ENCODE results near the gene CPNE7.

CPNE7 gene

DNA sequence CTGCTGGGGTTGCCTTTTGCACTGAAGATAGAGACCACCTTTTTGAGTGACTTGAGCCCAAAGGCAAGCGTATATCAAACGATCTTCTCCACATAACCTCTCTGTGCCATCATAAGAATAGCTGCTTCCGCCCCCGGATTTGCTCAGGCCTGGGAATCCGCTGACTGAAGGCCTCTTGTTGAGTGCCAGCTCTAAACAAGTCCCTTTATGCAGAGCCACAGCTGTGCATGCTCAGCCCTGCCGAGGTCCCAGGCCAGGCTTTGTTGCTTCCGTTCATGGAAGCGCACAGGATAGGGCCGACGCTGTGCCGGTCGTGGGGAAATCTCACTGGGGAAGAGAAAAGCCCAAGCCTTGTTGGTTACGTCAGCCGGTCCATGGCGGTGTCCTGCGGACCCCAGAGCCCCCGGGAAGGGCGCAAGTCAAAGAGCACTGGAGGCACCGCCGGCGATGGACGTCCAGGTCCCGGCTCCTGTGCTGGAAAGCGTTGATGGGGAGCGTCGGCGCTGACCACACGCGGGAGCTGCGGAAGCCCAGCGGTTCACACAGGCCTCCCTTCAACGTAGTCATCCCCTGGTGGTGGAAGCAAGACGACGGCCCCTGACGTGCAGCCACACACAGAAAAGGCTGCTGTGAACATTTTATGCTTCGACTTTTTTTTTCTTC, 38.5 kb upstream of the CPNE7 start:
- no peak for DNase-seq (ENCODE audit: low read depth)
- H3K4me3 ChIP-seq (ENCODE audit: low read depth, low read length): no peak overlapping the region
- TF ChIP-seq CTCF (IDR thresholded peaks at IDR 0.05; ENCODE audit: control insufficient read depth, extremely low read depth, insufficient read depth): no peak

GRCh38 chr16:89537549-89537925, 38.0 kb upstream of the CPNE7 start:
- no peak overlapping the region for H3K4me3 ChIP-seq (ENCODE audit: low read depth, low read length)
- TF ChIP-seq CTCF (IDR thresholded peaks at IDR 0.05; ENCODE audit: control insufficient read depth, extremely low read depth, insufficient read depth): no peak
- DNase-seq (ENCODE audit: low read depth): no peak

DNA sequence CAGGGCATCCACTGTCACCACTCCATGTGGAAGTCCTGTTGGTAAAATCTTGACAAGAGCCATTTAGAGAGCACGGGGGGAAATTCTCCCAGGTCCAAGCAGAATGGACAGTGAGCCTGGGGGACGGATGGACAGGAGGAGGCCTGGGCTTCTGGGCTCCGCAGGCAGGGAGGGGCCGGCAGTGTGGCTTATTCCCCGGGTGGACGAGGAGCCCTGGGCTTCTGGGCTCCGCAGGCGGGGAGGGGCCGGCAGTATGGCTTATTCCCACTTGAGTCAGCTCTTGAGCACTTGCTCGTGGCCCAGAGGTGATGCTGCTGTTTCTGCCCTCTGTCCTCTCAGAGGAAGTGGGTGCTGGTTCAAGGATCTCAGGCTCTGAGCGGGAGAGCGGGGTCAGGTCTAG, 37.3 kb upstream of the CPNE7 start:
- no peak overlapping the region for H3K4me3 ChIP-seq (ENCODE audit: low read depth, low read length)
- no peak for DNase-seq (ENCODE audit: low read depth)
- no peak for TF ChIP-seq CTCF (IDR thresholded peaks at IDR 0.05; ENCODE audit: control insufficient read depth, extremely low read depth, insufficient read depth)

DNA sequence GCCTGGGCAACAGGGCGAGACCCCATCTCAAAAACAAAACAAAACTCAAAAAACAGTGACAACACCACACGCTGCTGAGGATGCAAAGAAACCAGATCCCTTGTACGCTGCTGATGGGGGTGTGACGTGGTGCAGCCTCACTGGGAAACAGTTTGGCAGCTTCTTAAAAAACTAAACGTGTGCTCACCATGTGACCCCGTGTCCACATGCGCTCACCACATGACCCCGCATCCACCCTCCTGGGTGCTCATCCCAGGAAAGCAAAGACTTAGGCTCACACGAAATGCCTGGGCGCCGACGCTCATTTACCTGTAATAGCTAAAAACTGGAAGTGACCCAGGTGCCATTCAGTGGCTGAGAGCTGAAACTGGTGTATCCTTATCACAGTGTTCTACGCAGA, 35.0 kb upstream of the CPNE7 start:
- no peak for TF ChIP-seq CTCF (IDR thresholded peaks at IDR 0.05; ENCODE audit: control insufficient read depth, extremely low read depth, insufficient read depth)
- DNase-seq (ENCODE audit: low read depth): no peak
- H3K4me3 ChIP-seq (ENCODE audit: low read depth, low read length): no peak overlapping the region

DNA sequence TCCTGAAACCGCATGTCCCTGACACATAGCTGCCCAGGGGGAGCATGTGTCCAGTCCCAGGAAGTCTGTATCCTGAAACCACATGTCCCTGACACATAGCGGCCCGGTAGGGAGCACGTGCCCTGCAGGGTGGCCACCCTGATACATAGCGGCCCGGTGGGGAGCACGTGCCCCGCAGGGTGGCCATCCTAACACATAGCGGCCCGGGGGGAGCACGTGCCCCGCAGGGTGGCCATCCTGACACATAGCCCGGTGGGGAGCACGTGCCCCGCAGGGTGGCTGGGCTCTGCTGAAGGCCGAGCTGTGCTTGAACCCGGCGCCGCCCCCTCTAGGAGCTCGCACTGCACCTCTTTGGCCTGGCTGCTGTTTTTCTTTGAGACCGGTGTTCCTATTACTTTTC, 33.8 kb upstream of the CPNE7 start:
- DNase-seq (ENCODE audit: low read depth): no peak
- H3K4me3 ChIP-seq (ENCODE audit: low read depth, low read length): no peak overlapping the region
- no peak for TF ChIP-seq CTCF (IDR thresholded peaks at IDR 0.05; ENCODE audit: control insufficient read depth, extremely low read depth, insufficient read depth)

DNA sequence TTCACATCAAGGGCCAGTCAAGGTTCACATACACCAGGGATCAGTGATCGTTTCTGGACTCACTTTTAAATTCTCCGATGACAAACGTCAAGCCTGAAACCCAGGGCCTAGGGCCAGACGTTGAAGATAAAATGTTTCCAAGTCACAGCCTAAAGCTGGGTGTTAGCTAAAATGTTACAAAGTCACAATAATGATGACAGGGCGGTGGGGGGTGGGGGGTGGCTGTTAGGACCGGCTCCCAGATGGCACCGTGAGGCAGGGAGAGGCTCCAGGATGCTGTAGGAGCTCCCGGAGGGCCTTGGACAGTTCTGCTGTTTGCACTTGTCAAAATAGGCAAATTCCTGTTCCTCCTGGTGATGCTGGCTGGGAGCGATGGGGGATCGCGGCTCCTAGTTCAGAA, 31.4 kb upstream of the CPNE7 start:
- TF ChIP-seq CTCF (IDR thresholded peaks at IDR 0.05; ENCODE audit: control insufficient read depth, extremely low read depth, insufficient read depth): no peak
- no peak for DNase-seq (ENCODE audit: low read depth)
- no peak overlapping the region for H3K4me3 ChIP-seq (ENCODE audit: low read depth, low read length)

- DNase-seq (ENCODE audit: low read depth): no peak
- TF ChIP-seq CTCF (IDR thresholded peaks at IDR 0.05; ENCODE audit: control insufficient read depth, extremely low read depth, insufficient read depth): no peak
- no peak overlapping the region for H3K4me3 ChIP-seq (ENCODE audit: low read depth, low read length)
Observed at GRCh38 chr16:89544713-89545043, 30.9 kb upstream of the CPNE7 start.

Measured in LNCaP clone FGC (cell line).